Suprapubic skin (tissue), 4 donors: Measurements from ENCODE around the gene FAM217A.

ENCODE experiments used
- CTCF ChIP-seq, 2 donors: fragments of 200-600 bp in 1 of 2; fragments of 450-650 bp in 1 of 2; sonication (generic) in 1 of 2; IDR thresholded peaks; one replicate each; pipeline ENCODE4 v1.5.1; 2016 to 2019; ENCODE audit warnings: antibody characterized with exemption in 2 of 2, mild to moderate bottlenecking in 1 of 2, moderate library complexity in 1 of 2
- POLR2A ChIP-seq, 2 donors: fragments of 450-650 bp; IDR thresholded peaks; one replicate each; pipeline ENCODE4 v1.6.1; 2017; ENCODE audit warnings: antibody characterized with exemption in 2 of 2, mild to moderate bottlenecking in 2 of 2, moderate library complexity in 2 of 2
- POLR2AphosphoS5 ChIP-seq, 3 donors: sonication (generic); formaldehyde crosslinking; IDR thresholded peaks; one replicate each; pipeline ENCODE4 v1.6.1; 2017; ENCODE audit warnings: antibody characterized with exemption in 3 of 3

- no peak for TF ChIP-seq CTCF (IDR thresholded peaks at IDR 0.05)
- no peak for TF ChIP-seq POLR2AphosphoS5 (IDR thresholded peaks at IDR 0.05)
- no peak for TF ChIP-seq POLR2A (IDR thresholded peaks at IDR 0.05)
Measured at GRCh38 chr6:4102687-4103244, 23.8 kb upstream of the FAM217A start.
